ENCODE data around the gene CDCA4. TPM values are rescaled to one million over a fixed set of nuclear protein-coding genes. Genes with fewer than 3 reads are reported as not detected.

The CDCA4 gene
- total RNA-seq, 4 donors from 2014 or later: 5.8 to 7.8 (median 6.2) TPM

GRCh38 chr14:104992501-104992900, 28.4 kb downstream of the CDCA4 start:
- H3K36me3 ChIP-seq: peaks cover 0 to 73% of the 10 kb centered on the region in 2 donors
- H3K9me3 ChIP-seq: no peaks in the 10 kb centered on the region
- H3K4me1 ChIP-seq: no peaks in the 10 kb centered on the region
- H3K4me3 ChIP-seq: no peak overlapping the region
- H3K27me3 ChIP-seq: no peaks in the 10 kb centered on the region
- no peak for TF ChIP-seq POLR2AphosphoS5 (IDR thresholded peaks at IDR 0.05)
- no peak for TF ChIP-seq EP300 (IDR thresholded peaks at IDR 0.05)
- no peak for TF ChIP-seq POLR2A (IDR thresholded peaks at IDR 0.05)
- TF ChIP-seq, protein P1, sequence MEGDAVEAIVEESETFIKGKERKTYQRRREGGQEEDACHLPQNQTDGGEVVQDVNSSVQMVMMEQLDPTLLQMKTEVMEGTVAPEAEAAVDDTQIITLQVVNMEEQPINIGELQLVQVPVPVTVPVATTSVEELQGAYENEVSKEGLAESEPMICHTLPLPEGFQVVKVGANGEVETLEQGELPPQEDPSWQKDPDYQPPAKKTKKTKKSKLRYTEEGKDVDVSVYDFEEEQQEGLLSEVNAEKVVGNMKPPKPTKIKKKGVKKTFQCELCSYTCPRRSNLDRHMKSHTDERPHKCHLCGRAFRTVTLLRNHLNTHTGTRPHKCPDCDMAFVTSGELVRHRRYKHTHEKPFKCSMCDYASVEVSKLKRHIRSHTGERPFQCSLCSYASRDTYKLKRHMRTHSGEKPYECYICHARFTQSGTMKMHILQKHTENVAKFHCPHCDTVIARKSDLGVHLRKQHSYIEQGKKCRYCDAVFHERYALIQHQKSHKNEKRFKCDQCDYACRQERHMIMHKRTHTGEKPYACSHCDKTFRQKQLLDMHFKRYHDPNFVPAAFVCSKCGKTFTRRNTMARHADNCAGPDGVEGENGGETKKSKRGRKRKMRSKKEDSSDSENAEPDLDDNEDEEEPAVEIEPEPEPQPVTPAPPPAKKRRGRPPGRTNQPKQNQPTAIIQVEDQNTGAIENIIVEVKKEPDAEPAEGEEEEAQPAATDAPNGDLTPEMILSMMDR (IDR thresholded peaks at IDR 0.05): no peak
- no peak for ATAC-seq
- no peak overlapping the region for H3K27ac ChIP-seq
- 97 to 100% methylated on average over 4 to 11 of the region's 11 CpGs for WGBS, 2 donors (ENCODE audit: low coverage in 1 of 2)

DNA sequence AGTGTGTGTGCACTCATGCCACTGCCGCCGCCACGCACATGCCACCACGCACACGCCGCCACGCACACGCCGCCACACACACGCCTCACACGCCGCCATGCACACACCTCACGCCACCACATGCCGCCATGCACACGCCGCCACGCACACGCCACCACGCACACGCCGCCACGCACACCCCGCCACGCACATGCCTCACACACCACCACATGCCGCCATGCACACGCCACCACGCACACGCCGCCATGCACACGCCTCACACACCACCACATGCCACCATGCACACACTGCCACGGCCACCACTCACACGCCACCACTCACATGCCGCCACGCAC, 29.0 kb downstream of the CDCA4 start:
- H3K9me3 ChIP-seq: no peaks in the 10 kb centered on the region
- no peak for ATAC-seq
- TF ChIP-seq POLR2AphosphoS5 (IDR thresholded peaks at IDR 0.05) (no peak), EP300 (IDR thresholded peaks at IDR 0.05) (no peak), POLR2A (IDR thresholded peaks at IDR 0.05) (no peak)
- TF ChIP-seq, protein P1 (IDR thresholded peaks at IDR 0.05): no peak
- H3K36me3 ChIP-seq: peaks cover 0 to 73% of the 10 kb centered on the region in 2 donors
- no peaks in the 10 kb centered on the region for H3K27me3 ChIP-seq
- no peak overlapping the region for H3K4me3 ChIP-seq
- H3K27ac ChIP-seq: no peak overlapping the region
- 94 to 96% methylated on average over 12 to 16 of the region's 34 CpGs for WGBS, 2 donors (ENCODE audit: low coverage in 1 of 2)
- peaks cover 0 to 4% (median 0%) of the 10 kb centered on the region in 3 donors for H3K4me1 ChIP-seq

DNA sequence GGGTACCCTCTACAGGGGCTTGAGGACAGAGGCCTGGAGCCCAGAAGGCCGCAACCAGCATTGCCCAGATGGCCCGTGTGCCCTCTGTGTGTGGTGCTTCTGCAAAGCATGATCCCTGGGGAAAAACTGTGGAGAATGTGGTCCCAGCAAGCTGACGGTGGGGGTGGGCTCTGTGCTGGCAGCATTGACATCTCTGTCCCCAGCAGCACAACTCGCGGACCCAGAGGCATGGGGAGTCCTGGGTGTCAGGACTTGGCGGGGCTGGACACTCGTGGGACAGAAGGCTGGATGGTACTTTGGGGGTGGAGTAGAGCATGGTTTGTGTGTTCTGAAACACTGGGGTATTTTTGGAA, 31.0 kb downstream of the CDCA4 start:
- 77% methylated on average over 6 of the region's 7 CpGs; no CpG with 5 or more reads in 1 of the 2 donors for WGBS, 2 donors (ENCODE audit: low coverage in 1 of 2)
- ATAC-seq: no peak

DNA sequence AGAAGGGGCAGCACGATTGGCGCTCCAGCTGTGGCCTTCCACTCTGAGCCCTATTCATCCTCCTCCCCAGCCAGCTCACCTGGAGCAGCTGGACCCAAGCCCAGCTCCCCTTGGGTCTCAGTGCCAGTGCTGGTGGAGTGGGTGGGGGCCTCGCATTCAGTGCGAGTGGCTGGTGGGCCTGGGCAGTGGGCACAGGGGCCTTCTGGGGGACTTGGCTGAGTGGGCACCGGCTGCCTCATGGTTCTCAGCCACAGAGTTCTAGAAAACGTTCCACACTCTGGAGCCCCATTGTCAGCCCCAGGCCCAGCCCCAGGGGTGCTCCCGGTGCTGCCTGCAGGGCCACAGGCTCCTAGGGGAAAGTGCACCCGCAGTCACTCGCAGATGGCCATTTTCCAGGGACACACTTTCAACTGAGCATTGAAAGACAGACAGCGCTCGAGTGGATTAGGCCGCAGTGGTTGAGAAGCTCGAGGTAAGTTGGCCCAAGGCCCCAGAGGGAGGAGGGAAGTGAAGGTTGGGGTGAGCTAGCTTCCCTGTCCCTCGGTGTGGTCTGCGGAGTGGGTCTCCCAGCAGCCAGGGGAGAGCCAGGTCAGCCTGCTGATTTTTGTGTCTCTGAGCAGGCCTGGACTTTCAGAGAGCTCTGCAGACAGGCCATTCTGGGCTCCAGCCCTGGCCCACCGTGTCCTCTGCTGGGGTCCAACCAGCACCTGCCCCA, 31.5 kb downstream of the CDCA4 start:
- no peak for ATAC-seq
- no peaks in the 10 kb centered on the region for H3K27me3 ChIP-seq
- H3K27ac ChIP-seq: no peak overlapping the region
- H3K4me3 ChIP-seq: no peak overlapping the region
- peaks cover 0 to 22% (median 6%) of the 10 kb centered on the region in 3 donors for H3K4me1 ChIP-seq
- 80 to 82% methylated on average over 1 to 3 of the region's 16 CpGs for WGBS, 2 donors (ENCODE audit: low coverage in 1 of 2)
- TF ChIP-seq POLR2A (IDR thresholded peaks at IDR 0.05) (no peak), EP300 (IDR thresholded peaks at IDR 0.05) (no peak), POLR2AphosphoS5 (IDR thresholded peaks at IDR 0.05) (no peak)
- TF ChIP-seq, protein P1 (IDR thresholded peaks at IDR 0.05): no peak
- H3K9me3 ChIP-seq: no peaks in the 10 kb centered on the region
- H3K36me3 ChIP-seq: peaks cover 0 to 49% of the 10 kb centered on the region in 2 donors

More for the DNA sequence above, 31.0 kb downstream of the CDCA4 start:
- Histone ChIP-seq H3K4me1 (peaks cover 0 to 19% (median 6%) of the 10 kb centered on the region in 3 donors), H3K27ac (no peak overlapping the region), H3K27me3 (no peaks in the 10 kb centered on the region), H3K4me3 (no peak overlapping the region), H3K9me3 (no peaks in the 10 kb centered on the region), H3K36me3 (peaks cover 0 to 54% of the 10 kb centered on the region in 2 donors)
- TF ChIP-seq, protein P1 (IDR thresholded peaks at IDR 0.05): no peak
- no peak for TF ChIP-seq POLR2AphosphoS5 (IDR thresholded peaks at IDR 0.05)

DNA sequence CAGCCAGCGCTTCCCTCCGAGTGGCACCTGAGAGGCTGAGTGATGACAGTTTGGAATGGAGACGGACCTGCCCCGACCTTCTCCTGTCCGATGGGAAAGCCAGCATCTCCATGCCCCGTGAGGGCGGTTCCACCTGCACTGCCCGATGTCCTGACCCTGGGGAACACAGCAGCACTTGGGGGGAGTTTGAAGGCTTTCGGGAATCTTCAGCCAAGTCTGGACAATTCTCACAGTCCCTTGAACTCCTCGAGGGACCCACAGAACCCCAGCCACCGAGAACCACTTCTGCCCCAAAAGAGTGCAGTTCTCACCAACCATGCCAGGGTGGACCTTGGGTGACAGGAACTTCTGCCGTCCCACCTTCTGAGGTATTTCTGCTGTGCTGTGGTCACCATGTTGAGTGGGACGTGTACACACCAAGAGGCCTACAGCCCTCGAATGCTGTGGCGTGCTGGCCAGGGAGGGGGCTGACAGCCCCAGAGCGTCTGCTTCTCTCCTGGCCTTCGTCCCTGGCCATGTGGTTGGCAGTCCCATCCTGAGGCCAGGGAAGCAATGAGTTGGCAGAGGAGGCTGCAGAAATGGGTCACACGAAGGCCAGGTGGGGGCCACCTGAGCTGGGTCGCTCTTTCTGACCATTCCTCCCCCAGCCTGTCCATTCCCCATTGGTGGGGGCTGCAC, 34.3 kb downstream of the CDCA4 start:
- H3K4me3 ChIP-seq: peak overlapping the region in 1 of 2 donors; percentile 87
- WGBS, 2 donors (ENCODE audit: low coverage in 1 of 2): no CpG with 5 or more reads among the region's 19 CpGs
- TF ChIP-seq POLR2A (IDR thresholded peaks at IDR 0.05) (no peak), EP300 (IDR thresholded peaks at IDR 0.05) (no peak), POLR2AphosphoS5 (IDR thresholded peaks at IDR 0.05) (no peak)
- TF ChIP-seq, protein P1 (IDR thresholded peaks at IDR 0.05): no peak
- peak overlapping the region in 1 of 4 donors; percentile 81 for H3K27ac ChIP-seq
- no peaks in the 10 kb centered on the region for H3K9me3 ChIP-seq
- peaks cover 0 to 21% of the 10 kb centered on the region in 2 donors for H3K36me3 ChIP-seq
- no peaks in the 10 kb centered on the region for H3K27me3 ChIP-seq
- no peak for ATAC-seq
- H3K4me1 ChIP-seq: peaks cover 0 to 22% (median 6%) of the 10 kb centered on the region in 3 donors
